ENCODE data around the gene DLD.
"Not testable (repeated sequence)": the region's sequence is repeated elsewhere in the genome, so short reads cannot be mapped to it uniquely, and the experiment has no call there.

The DLD gene

GRCh38 chr7:107946451-107946850, 55.5 kb downstream of the DLD start:
- no peak for DNase-seq

DNA sequence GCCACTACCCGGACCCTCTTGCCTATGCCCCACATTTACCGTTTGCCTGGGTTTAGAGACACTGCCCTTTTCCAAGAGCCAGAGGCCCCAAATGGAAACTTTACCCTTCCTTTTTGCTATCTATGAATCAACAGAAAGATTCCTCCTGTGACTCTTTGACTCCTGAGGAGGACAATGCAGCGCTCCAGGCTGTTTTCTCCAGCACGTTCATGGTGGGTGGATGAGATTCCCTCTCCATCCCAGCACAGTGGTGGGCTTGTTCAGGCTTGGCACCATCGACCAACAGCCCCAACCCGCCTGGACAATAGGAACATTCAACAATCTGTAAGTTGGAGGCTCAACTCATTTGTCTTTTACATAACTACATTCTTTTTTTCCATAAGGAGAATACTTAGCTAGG, 55.9 kb downstream of the DLD start:
- no peak for DNase-seq

DNA sequence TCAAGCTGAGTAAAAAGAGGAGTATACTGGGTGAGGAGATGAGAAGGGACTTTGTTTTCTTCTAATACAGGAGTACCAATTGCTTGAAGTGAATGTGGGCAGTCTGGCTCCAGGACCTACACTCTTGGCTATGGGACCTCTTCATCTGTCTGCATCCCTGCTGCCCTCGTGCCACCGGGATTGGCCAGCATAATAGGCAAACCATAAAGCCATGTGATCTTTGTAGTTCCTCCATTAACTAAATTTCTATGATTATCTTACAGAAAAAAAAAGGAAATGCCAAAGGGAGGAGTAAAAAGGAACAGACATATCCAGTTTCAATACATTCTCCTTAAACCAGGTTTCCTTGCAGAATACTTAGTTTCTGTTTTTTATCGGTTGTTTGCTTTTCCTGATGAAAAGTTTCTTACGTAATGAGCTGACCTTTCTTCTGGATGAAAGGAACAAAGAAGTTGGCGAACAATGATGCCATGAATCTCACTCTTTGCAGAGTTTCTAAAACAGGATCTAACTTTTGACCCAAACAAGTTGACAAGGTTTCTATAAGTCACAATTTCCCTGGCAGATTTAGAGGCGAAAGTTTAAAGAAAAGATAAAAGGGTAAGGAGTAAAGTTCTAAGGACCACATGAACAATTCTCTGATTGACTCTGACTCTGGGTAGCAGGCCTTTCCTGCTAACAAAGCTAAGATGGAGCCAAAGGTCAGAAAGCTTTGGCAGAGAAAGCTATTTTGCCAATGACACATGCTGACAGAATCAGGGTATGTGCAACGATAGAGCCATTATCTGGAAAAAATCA, 57.9 kb downstream of the DLD start:
- no peak for DNase-seq

- DNase-seq: no peak
These were observed 58.5 kb downstream of the DLD start for GRCh38 chr7:107949443-107949935.

DNA sequence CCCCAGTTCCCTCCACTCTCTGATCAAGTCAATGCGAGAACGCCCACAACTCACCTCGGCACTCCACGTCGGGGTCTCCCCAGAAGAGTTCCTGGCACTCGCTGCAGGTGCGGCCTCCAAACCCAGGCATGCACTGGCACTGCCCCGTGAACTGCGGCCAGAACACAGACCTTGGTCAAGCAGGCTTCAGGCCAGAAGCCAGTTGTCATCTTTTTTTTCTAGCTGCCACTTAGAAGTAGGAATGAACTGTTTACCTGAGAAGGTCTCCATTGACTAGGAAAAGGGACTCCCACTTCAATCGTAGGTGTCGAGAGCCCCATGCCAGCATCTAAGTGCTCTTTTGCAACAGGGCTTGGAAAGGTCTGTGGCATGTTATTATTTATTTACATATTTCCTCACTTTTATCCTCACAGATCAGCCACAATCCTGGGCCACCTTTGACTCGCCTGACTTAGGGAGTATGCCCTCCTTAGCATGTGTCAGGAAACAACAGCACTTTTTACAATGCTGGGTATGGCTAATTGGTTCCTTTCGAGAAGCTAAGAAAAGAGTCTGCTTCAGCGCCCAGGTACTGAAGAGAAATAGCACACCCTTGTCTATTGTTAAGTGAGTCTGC, 60.3 kb downstream of the DLD start:
- no peak for DNase-seq

DNA sequence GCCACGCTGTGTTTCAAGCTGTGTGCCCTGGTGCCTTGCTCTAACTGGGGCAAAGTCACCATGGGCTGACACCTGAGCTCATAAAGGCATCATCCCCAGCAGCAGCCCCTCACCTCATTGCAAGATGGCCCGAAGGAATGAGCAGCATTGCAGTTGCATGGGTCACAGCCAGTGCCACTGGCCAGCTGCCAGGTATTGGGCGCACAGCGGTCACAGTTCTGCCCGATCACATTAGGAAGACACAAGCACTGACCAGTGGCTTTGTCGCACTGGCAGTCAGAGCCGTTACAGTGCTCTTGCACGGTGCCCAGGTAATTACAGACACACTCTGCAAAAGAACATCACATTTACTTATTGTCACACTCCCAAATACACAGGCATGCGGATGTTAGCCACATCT, 60.9 kb downstream of the DLD start:
- DNase-seq: no peak

DNA sequence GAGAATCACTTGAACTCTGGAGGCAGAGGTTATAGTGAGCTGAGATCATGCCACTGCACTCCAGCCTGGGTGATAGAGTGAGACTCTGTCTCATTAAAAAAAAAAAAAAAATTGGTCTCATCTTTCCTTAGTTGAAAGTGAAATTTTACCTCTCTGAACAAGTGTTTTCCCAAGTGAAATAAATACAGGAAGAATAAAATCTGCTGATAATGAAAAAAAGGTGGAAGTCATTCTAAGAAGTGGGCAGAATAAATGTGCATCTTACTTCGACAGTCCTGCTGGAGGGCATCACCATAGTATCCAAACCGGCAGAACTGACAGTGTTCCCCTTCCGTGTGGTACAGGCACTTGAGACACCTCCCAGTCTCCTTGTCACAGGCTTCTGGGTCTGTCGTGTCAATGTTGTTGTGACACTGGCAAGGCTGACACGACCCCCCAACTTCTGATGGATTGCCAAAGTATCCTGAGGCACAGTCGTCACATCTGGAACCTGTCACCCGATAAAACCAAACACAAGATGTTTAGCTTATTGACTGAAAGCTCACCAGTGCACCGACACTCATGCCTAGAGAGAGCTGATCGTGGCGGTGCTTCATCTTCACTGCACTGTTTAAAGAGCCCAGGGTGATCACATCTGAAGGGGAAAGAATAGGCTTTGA, 62.4 kb downstream of the DLD start:
- DNase-seq: no peak

DNA sequence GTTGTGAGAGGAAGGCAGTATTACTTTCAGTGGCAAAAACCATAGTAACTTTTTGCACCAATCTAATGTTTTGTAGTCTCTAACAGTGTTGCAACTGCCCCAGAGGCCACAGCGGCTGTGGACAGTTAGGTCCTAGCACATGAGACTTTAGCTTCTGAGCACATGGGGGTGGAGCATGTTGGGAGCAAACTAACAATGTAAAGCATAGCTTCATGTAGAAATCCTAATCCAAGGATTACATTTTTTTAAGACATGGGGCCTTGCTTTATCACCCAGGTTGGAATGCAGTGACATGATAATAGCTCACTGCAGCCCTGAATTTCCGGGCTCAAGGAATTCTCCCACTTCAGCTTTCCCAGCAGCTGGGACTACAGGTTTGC, 62.9 kb downstream of the DLD start:
- DNase-seq: no peak

DNA sequence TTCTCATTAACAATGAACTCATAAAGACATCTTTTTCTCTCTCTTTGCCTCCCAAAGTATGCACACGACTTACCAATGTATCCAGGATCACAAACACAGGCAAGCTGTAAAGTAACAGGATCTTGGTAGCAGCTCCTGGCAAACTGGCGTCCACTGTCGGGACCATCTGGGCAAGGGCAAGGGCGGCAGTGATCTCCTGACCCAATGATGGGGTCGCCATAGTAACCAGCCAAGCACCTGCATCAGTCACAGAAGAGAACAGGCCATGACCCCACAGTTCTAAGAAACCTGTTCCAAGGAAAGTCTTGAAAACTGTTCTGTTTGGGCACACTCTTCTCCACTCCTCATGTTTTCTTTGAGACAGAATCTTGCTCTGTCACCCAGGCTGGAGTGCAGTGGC, 64.4 kb downstream of the DLD start:
- no peak for DNase-seq

DNA sequence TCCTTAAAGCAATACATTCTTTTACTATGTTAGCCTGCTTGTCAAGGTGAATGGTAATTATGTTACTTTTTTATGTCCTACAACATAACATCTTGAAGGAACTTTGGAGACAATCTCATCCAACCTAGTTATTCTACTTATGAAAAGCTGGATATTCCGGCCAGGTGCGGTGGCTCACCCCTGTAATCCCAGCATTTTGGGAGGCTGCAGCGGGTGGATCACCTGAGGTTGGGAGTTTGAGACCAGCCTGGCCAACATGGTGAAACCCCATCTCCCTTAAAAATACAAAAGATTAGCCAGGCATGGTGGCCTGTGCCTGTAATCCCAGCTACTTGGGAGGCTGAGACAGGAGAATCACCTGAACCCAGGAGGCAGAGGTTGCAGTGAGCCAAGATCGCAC, 66.0 kb downstream of the DLD start:
- not testable (repeated sequence) for DNase-seq

DNA sequence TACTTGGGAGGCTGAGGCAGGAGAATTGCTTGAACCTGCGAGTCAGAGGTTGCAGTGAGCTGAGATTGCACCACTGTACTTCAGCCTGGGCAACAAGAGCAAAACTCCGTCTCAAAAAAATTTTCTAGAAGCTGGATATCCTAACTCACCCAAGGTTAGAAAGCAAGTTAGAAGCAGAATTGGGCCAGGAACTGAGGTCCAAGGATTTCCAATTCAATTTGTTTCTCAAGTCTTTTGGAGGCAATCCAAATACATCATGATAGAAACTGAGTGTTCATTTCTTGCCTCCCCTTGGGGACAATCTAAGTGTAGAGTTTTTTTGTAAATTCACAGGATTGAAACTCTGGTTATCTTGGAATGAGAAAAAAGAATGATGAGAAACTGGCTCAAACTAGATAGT, 66.5 kb downstream of the DLD start:
- DNase-seq: no peak

- no peak for DNase-seq
These were observed 68.0 kb downstream of the DLD start for GRCh38 chr7:107958764-107959526.

- no peak for DNase-seq
These were observed 68.5 kb downstream of the DLD start for GRCh38 chr7:107959527-107959898.

GRCh38 chr7:107960272-107960671, 69.3 kb downstream of the DLD start:
- no peak for DNase-seq

DNA sequence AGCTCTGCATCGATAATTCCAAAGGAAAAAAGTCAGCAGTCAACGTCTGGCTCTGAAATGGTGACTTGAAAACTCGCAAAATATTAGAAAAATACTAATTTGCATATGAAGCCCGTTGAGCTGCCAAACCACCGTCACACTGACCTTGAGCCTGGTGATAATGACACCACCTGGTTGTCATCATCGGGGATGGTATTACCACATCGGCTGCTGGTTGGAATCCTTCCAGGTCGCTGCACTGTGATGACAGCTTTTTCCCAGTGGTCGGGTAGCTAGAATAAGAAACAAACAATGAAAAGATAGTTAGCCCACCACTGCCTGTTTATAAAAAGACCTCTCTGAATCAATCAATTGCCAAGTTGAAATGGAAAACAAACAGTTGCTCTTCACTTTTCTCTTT, 70.4 kb downstream of the DLD start:
- DNase-seq: no peak

GRCh38 chr7:107962817-107963216, 71.8 kb downstream of the DLD start:
- no peak for DNase-seq

GRCh38 chr7:107964510-107964909, 73.5 kb downstream of the DLD start:
- DNase-seq: no peak

DNA sequence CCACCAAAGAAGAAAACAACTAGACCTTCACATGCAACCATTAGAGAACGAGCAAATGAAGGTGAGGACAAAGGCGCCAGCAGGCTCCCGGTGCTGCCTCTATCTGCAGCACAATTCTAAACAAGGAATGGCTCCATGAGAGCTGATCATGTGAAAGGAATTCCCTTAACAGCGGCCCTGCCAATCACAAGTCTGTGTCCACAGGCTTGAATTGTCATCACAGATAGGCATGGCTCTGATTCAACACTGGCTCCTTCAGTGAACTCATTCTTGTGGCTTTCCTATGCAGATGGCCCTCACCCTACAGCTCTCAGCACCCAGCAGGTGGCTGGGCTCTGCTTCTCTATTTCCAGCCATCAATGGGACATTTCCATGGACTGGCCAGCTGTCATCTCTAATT, 75.7 kb downstream of the DLD start:
- no peak for DNase-seq

DNA sequence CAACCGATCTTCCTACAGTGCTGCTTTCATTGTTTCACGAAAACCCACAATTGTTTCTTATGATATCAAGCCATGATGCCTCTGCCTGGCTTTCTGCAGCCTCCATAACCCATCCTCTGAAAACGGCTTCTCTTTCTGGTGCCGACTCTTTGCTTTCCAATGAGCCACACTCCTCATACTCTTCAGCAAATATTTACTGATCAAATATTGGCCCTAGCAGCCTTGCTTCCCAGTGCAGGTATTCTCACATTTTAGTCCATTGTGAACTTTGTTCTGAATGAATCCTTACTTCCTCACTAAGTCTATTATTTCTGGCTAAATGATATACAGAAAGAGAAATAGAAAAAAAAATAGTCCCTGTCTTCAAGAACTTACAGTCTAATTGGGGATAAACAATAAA, 76.4 kb downstream of the DLD start:
- no peak for DNase-seq

GRCh38 chr7:107968449-107968848, 77.5 kb downstream of the DLD start:
- no peak for DNase-seq

DNA sequence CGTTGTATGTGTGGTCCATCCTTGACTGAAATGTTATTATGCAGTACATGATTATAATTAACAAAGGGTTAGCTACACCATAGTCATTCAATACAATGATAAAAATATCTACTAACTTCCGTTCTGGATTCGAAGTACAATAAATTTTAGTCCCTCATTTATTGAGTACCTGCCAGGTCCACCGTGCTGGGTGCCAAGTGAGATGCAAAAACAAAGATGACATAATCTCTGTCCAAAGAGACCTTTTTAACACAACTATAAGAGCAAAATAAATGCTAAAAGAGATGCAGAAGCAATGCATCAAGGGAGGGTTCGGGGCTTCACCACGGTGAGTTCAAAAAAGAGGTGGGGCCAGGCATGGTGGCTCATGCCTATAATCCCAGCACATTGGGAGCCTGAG, 78.9 kb downstream of the DLD start:
- no peak for DNase-seq

All from activated CD4-positive, CD25-positive, alpha-beta regulatory T cell treated with anti-CD3 and anti-CD28 coated beads, Interleukin-2, amount 50 U/mL, for 72 hours (primary cell).